NCI-H1105 (cell line): ENCODE data around the gene PCDH8.
"Not testable (repeated sequence)": the region's sequence is repeated elsewhere in the genome, so short reads cannot be mapped to it uniquely, and the experiment has no call there.

Experiments
- DNase-seq: peaks from one replicate; lab custom pipeline; 2025; lab: John Stamatoyannopoulos, UW

Gene PCDH8

DNA sequence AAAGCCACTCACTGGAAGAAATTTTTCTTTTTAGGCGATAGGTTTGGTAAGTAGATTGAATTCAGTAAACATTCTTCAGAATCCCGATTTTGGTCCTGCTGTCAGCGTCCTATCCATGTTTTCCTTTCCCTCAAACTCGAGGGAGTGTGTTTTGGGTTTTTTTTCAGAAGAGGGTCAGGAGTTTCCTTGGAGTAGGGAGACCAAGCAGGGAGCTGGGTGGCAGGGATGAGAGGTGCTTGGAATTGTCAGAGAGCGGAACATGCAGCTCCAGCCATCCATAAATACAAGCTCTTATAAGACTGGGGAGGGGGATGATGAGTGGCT lies 1.6 kb upstream of the PCDH8 start:
- no peak for DNase-seq

DNA sequence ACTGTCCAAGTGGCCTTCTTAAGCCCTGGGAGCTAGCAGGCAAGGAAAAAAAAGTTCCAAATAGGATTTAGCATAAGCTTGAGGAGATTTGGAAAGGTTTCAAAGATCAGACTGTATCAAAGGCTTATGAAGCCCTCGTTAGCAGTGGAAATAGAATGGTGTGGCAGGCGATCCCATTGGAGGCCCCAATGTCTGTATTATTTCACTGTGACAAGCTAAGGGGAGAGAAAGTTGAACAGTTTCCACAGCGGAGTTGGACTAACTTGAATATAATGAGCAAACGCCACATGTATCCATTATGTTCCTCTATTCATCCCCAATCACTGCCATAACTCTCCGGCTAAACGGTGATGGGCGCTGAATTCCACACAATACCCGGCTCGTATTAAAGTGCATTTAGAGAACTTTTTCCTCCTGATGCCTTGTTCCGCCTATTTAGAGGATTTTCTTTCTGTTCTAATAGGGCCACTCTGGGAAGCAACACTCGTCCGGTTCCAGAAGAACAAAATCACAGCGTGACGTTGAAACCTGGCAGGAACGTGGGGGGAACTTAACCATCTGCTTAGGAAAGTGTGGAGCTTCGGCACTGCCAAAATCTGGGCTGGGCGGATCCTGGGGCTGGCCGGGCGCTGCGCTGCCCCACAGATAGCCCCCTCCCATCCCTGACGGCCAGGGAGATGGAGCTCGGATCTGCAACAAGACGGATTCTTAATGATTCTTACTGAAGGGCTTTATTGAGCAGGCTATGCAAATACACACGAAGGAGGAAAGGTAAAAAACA lies 1.0 kb upstream of the PCDH8 start:
- DNase-seq: no peak

DNA sequence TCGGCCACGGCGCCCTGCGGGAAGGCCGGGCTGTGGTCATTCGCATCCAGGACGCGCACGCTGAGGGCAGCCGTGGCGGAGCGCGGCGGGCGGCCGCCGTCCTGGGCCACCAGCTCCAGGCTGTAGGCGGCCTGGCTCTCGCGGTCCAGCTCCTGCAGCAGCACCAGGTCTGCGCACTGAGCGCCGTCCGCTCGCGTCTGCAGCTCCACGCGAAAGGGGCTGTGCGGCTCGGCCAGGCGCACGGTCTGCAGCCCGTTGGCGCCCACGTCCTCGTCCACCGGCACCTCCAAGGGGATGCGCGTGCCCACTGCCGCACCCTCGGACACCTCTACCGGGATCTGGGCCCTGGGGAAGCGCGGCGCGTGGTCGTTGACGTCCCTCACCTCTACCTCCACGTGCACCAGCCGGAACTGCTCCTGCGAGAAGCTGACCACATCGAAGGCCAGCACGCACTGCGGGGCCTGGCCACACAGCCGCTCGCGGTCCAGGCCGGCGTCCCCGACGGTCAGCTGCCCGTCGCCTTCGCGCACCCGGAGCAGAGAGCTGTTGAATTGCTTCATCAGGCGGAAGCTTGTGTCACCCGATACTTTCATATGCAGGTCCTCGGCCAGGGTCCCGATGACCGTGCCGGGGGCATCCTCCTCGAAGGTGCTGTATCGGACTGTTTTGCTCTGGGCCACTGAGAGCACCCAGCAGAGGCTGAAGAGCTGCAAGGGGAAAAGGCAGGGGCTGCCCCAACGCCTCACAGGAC lies 583 bp downstream of the PCDH8 start:
- DNase-seq: no peak

DNA sequence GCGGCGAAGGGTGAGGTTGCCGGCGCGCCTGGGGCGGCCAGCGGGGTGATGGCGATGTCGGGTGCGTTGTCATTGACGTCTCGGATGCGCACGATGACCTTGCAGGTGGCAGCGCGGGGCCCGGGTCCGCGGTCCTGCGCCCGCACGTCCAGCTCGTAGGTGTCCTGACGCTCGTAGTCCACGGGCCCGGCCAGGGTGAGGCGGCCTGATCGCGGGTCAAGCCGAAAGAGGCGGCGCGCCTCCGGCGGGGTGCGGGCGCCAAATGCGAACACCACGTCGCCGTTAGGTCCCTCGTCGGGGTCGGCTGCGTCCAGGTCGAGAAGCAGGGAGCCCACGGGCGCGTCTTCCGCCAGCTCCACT lies 1.1 kb downstream of the PCDH8 start:
- no peak for DNase-seq

DNA sequence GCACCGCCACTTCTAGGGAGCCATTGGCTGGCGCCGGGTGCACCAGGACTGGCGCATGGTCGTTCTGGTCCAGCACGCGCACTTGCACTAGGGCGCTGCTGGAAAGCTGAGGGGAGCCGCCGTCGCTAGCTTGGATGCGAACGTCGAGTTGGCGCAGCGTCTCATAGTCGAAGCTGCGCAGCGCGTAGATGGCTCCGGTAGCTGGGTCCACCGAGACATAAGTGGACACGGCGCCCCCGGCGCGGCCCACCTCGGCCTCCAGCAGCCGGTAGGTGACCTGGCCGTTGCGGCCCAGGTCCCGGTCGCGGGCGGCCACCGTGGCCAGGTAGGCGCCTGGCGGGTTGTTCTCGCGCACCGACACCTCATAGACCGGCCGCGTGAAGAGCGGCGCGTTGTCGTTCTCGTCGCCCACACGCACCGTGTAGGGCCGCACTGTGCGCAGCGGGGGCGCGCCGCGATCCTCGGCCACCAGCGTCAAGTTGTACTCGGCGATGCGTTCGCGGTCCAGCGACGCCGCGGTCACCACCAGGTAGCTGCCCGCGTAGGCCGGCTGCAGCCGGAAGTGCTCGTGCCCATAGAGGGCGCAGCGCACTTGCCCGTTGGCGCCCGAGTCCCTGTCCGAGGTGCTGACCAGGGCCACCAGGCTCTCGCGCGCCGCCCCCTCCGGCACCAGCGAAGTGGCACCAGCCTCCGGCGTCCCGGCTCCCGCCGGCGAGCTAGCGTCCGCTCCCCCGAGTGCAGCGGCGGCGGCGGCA lies 1.7 kb downstream of the PCDH8 start:
- DNase-seq: no peak

DNA sequence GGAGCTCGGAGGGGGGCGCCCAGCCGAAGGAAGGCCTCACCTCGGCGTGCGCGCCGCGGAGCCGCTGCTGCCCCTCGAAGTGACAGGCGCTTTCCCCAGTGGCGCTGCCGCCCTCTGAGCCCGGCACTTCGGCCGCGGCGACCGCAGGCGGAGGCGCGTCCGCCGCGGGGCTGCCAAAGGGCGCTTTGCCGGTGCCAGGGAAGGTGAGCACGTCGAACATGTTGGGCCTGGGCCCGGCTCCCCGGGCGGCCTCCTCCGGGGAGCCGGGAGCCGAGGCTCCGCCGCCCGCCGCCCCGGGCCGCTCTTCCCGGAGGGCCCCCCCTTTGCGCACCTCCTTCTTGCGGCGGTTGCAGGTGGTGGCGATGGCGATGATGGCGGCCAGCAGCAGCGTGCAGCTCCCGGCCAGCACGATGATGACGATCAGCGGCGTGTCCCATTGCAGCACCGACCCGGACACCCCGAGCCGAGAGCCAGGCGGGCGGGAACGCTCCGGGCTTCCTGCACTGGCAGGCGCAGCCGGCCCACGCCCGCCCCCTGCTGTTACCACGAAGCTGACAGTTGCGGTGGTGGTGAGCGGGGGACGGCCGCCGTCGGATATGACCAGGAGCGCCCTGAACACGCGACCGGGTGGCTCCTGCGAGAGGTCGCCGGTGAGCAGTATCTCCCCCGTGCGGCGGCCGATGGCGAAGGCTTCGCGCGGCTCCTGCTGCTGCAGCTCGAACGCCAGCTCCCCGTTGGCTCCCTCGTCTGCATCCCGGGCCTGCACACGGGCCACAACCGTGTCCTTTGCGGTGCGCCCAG lies 2.5 kb downstream of the PCDH8 start:
- DNase-seq: no peak

DNA sequence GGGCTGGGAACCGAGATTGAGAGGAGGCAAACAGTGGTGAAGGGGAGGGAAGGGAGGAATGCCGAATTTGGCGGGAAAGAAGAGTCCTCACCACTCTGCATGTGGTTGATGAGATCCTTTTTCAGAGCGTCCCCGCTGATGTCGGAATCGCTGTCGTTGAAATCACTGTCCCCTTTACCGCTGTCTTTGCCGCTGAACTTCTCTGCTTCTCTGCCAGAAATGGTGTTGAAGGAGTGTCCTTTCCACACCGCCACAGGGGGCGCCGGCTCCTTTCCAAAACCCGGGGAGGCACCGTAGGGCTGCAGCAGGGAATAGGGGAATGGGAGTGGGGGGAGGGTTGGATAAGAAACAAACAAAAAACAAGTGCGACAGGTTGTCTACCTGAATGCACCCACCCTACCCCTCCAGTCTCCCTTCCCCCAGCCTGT lies 3.1 kb downstream of the PCDH8 start:
- peak; percentile 45 for DNase-seq

DNA sequence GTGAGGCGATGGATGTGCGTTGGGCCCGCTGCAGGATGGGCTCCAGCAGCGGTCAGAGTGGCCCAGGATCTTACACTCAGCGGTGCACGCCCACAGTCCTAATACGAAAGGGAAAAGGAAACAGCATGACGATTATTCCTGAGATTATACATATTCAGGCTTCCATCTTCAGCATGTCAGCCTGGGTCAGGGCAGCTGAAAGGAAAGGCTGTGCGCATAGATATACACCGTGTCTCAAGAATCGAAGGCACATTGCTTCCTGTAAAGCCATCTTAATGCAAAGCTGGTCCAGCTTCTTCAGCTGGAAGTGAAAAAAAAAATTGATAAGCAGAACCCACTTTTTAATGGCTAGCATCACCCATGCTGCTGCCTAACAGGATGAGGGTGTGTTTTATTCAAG lies 3.6 kb downstream of the PCDH8 start:
- no peak for DNase-seq

DNA sequence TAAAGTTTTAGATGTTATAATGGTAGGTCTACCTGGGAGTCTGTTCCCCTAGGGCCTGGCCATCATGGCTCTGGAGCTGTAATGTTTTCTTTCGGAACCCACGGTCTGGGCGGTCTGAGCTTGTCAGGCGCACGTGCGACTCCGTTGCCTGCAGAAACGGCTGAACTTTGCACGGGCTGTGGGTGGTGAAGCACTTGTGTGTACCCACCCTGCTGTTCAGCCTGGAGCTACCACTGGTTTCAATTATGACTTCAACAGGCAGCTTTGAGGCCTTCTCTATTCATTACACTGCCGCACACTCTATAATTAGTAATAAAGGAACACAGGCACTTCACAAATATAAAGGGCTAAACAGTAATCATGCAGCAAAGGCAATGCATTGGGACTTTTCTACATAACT lies 6.0 kb downstream of the PCDH8 start:
- DNase-seq: no peak

DNA sequence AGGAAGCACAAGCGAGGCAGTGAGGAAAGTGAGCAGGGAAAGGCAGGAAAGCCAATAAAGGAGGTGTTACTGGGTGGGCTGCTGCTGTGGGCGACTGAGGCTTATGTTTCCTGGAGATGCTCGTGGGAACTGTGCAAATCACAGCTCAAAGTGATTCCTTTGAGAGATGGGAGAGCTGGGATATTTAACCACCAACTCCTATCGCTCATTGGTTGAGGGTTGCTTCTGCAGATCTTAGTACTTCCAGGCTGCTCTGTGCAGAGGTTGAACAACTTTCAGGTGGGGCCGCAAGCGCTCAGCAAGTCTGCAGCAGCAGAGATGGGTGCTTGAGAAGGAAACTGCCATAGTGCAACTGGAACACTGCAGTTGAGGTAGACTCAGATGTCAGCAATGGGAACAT lies 8.4 kb downstream of the PCDH8 start:
- no peak for DNase-seq

DNA sequence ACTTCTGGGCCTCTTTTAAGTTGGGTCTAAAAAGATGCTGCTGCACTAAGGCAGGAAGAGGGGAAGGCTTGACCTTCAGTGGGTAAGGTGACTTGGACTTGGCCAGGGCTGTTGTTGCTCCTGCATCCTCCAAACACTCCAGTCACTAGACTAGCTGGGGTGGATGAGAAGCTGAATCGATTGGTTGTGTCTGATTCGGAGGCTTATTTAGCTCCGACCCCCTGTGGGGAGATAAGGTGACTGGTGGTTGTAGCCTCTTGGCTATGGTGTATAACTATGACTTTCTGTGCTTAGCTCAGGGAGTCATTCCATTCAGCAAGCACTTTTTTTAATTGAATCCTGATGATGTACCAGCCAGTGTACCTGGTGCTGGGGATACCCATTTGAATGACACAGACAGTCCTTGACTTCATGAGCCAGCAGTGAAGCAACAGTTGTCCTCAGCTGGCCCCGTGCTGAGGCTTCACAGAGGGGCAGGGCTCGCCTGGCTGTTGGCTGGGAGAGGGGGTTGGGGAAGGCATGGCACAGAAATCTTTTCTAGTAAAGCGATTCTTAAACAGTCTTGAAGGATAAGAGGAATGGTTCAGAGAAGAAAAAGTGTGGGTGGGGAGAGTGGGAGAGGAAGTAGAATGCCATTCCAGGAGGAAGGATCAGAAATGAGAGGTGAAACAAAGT lies 9.9 kb downstream of the PCDH8 start:
- DNase-seq: no peak

DNA sequence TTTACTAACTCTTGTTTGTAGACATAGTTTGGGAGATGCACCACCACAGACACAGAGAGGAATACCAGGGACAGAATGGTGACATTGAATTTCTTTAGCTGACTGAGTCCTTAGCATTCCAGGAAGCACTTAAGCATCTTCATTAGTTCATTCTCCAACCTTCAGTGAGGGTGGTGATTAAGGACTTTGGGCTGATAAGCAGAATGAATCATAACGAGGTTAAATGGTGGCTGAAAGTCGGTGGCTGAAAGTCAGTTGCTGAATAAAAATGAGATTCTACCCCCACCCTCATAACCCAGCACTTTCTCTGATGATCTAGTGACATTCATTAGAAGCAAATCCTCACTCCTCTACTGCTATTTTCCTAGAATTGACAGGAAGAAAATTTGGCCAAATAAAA lies 10.6 kb downstream of the PCDH8 start:
- DNase-seq: no peak

DNA sequence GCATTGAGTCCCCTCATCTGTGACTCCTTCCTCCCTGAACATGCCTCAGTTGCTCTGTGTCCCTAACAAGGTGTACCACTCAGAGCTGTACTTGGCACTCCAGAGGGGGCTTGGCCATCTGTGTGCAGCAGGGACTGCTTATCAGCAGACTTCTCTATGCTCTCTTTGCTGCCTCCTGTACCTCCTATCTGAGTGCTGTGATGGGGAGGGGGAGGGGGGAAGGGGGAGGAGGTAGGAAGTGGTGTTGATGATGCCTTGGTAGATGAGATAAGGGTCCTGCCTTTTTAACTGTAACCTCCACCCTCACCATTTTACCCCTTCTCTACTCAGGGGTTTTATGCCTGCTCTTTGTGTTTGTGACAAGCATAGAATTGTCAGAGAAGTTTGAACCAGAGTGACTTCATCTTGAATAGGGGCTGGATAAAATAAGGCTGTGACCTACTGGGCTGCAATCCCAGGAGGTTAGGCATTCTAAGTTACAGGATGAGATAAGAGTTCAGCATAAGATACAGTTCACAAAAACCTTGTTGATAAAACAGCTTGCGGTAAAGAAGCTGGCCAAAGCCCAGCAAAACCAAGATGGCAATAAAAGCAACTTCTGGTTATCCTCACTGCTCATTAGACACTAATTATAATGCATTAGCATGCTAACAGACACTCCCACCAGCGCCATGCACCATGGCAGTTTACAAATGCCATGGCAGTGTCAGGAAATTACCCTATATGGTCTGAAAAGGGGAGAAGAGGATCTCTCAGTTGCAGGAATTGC lies 13.2 kb downstream of the PCDH8 start:
- DNase-seq: no peak

DNA sequence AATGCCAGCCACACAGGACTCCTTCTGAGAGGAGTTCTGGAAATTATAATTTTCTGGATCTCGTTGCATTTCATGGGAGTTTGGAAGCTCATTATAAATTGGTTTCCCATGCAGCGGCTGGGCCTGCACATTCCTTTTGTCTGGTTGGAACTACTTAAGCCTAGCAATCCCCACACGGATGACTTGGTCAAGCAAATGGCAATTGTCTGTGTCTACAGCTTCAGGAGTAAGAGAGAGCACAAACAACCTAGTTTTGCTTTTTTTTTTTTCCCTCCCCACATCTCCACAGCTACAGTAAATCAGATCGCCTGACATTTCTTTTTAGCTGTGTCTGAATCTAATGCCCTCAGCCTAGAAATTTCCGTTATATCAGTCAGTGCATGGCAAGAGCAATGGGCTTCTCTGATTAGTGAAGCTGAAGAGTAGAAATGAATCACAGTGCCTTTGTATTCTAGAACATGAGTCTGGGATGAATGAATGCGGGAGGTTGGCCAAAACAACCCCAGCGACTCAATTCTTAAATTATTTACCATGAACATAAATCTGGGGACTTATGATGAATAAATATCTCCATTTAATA lies 15.1 kb downstream of the PCDH8 start:
- no peak for DNase-seq

DNA sequence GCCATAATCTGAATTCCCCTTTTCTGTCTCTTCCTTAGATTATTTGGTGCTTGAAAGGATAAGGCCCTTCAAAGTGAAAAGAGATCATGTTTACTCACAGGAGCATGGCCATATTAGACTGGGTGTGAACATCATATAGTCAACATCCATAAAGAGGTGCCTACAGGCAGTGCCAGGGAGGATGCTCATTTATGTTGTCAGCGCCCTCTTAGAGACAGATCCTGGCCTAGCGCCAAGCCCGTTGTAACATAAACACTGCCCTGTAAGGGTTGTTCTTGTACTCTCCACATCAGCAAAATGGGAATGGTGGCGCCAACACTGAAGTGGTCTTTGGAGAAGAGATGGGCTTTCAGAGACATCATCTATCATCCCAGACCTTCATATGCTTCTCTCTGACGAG lies 16.1 kb downstream of the PCDH8 start:
- DNase-seq: peak; percentile 73

DNA sequence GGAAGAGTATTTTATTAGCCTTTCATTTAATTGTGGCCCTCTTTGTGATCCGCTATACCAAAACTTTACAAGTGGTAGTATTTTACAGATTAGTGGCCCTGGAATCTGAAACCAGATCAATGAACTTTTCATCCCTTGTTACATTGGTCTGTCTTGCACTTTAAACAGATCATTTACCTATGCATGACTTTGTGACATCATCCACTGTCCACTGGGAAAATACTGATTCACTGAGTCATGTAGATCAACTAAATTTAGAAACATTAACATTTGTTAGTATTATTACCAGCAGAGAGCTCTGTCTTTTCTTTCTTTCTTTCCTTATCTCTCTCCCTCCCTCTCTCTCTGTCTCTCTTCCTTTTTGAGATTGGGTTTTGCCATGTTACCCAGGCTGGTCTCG lies 17.5 kb downstream of the PCDH8 start:
- DNase-seq: no peak

DNA sequence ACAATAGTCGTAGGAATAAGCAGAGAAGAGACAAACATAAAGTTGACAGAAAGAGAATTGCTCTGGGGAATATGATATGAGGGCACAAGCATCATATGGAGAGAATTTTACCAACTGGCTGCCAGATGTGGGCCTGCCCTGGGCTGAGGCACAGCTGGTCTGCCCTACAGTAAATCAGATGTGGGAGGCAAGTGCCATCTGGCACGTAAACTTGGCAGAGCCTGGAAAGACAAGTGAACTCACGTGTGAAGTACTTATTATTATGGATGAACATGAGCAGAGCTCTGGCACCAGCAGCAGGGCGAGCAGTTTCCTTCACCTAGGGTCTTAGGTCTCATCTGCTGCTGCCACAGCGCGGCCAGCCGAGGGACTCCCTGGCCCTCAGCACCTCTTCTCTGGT lies 20.6 kb downstream of the PCDH8 start:
- DNase-seq: peak; percentile 57

DNA sequence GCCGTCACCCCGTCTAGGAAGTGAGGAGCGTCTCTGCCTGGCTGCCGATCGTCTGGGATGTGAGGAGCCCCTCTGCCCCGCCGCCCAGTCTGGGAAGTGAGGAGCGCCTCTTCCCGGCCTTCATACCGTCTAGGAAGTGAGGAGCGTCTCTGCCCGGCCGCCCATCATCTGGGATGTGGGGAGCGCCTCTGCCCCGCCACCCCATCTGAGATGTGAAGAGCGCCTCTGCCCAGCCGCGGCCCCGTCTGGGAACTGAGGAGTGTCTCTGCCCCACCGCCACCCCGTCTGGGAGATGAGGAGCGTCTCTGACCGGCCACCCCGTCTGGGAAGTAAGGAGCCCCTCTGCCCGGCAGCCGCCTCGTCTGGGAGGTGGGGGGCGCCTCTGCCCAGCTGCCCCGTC lies 30.6 kb downstream of the PCDH8 start:
- not testable (repeated sequence) for DNase-seq

DNA sequence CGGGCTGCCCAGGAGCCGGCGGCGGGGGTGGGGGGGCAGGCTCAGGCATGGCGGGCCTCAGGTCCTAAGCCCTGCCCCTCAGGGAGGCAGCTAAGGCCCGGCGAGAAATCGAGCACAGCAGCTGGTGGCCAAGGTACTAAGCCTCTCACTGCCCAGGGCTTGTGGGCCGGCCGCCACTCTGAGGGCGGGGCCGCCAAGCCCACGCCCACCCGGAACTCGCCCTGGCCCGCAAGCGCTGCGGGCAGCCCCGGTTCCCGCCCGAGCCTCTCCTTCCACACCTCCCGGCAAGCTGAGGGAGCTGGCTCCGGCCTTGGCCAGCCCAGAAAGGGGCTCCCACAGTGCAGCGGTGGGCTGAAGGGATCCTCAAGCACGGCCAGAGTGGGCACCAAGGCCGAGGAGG lies 33.1 kb downstream of the PCDH8 start:
- no peak for DNase-seq

DNA sequence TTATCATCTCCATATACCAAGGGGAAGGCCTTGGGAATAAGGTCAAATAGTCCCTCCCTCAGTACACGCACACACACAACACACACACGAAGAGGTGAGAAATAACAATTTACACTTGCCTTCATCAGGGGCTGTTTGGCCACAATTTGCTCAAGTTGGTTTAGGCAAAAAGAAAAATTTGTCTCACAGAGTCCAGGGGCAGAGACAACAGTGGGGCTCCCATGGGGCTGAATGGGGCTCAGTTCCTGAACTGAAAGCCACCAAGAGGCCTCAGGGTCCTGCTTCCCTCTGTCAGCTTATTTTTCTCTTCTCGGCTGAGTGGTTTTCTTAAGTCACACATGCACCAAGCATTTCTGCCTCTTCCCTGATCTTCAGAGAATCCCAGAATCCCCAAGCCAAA lies 35.5 kb downstream of the PCDH8 start:
- no peak for DNase-seq

DNA sequence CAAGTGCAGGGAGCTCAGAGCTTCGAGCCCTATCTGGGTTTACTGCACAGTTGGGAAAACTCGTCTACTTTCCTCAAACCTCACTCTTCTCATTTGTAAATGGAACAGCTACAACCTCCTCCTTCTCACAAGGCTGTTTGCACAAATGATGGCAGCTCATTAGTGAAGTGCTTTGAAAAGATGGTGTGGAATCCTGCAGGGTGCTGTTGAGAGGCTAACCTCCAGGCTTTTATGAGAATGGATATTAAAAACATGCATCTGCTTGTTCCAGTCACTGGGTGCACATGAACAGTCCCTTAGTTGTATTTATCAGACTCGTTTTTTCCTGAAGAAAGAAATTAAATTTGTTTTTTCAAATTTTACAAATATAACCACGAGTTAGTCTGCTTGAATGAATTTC lies 36.6 kb downstream of the PCDH8 start:
- DNase-seq: no peak
